ENCODE measurements around the gene MIS18A. TPM values are rescaled to one million over a fixed set of nuclear protein-coding genes. Genes with fewer than 3 reads are reported as not detected.

Gene MIS18A
- total and polyA plus RNA-seq, 4 experiments from 2014 or later, result 6.7 to 10.8 (median 9.5) TPM

Other genes with a start within 250 kb of the MIS18A start
- not detected for gene MRAP, start 19.8 kb upstream of the MIS18A start, total RNA-seq
- not detected for gene MRAP, start 19.8 kb upstream of the MIS18A start, polyA plus RNA-seq
- gene URB1, start 114.0 kb upstream of the MIS18A start, total RNA-seq, result 10 to 100 TPM; 13.9 to 15.2 TPM
- 1 to 10 TPM in 1 of 2 donors, under 1 TPM in 1; 0.55 to 3.3 TPM for gene URB1, start 114.0 kb upstream of the MIS18A start, polyA plus RNA-seq
- 10 to 100 TPM; 17.1 to 17.2 TPM for gene EVA1C, start 133.7 kb upstream of the MIS18A start, total RNA-seq
- gene EVA1C, start 133.7 kb upstream of the MIS18A start, polyA plus RNA-seq, result 10 to 100 TPM; 17.2 to 23.9 TPM